HEK293 (cell line): Measurements from ENCODE around the gene ISYNA1.

ENCODE experiments used
- AEBP2 ChIP-seq: fragments of 450-650 bp; formaldehyde crosslinking; IDR thresholded peaks from 2 replicates; pipeline ENCODE4 v1.5.1; 2016; ENCODE audit warnings: missing biosample characterization, missing genetic modification characterization, borderline replicate concordance
- ATF2 ChIP-seq: fragments of 450-650 bp; formaldehyde crosslinking; IDR thresholded peaks from 2 replicates; pipeline ENCODE4 v1.5.1; 2016; ENCODE audit warnings: missing biosample characterization, missing genetic modification characterization, low read depth
- BCL11B ChIP-seq: fragments of 450-650 bp; formaldehyde crosslinking; IDR thresholded peaks from 2 replicates; pipeline ENCODE4 v1.5.1; 2016; ENCODE audit warnings: low read depth, missing biosample characterization, missing genetic modification characterization
- GLIS2 ChIP-seq: fragments of 450-650 bp; formaldehyde crosslinking; IDR thresholded peaks from 2 replicates; pipeline ENCODE4 v1.5.1; 2016; ENCODE audit warnings: missing biosample characterization, missing genetic modification characterization
- HOXC10 ChIP-seq: sonication (generic); formaldehyde crosslinking; IDR thresholded peaks from 2 replicates; pipeline ENCODE4 v1.8.1; 2023; ENCODE audit warnings: mild to moderate bottlenecking, missing genetic modification reagents
- YY1 ChIP-seq: fragments of 450-650 bp; formaldehyde crosslinking; IDR thresholded peaks from 2 replicates; pipeline ENCODE4 v1.5.1; 2018; ENCODE audit warnings: missing biosample characterization, missing genetic modification characterization
- ZBTB21 ChIP-seq: fragments of 450-650 bp; formaldehyde crosslinking; IDR thresholded peaks from 2 replicates; pipeline ENCODE4 v1.5.1; 2017; ENCODE audit warnings: missing biosample characterization, missing genetic modification characterization
- ZBTB26 ChIP-seq: fragments of 450-650 bp; formaldehyde crosslinking; optimal IDR thresholded peaks from 2 replicates; pipeline ENCODE3; 2016; ENCODE audit warnings: missing biosample characterization, mild to moderate bottlenecking, missing genetic modification characterization
- ZBTB44 ChIP-seq: fragments of 450-650 bp; IDR thresholded peaks from 2 replicates; pipeline ENCODE4 v1.5.1; 2018; ENCODE audit warnings: missing biosample characterization, mild to moderate bottlenecking, missing genetic modification characterization
- ZIC2 ChIP-seq: fragments of 450-650 bp; formaldehyde crosslinking; IDR thresholded peaks from 2 replicates; pipeline ENCODE4 v1.5.1; 2016; ENCODE audit warnings: missing biosample characterization, missing genetic modification characterization
- ZNF10 ChIP-seq: fragments of 450-650 bp; formaldehyde crosslinking; IDR thresholded peaks from 2 replicates; pipeline ENCODE4 v1.5.1; 2017; ENCODE audit warnings: missing biosample characterization, missing genetic modification characterization
- ZNF121 ChIP-seq: fragments of 450-650 bp; formaldehyde crosslinking; IDR thresholded peaks from 2 replicates; pipeline ENCODE4 v1.5.1; 2016; ENCODE audit warnings: missing biosample characterization, missing genetic modification characterization
- ZNF140 ChIP-seq: fragments of 450-650 bp; formaldehyde crosslinking; IDR thresholded peaks from 2 replicates; pipeline ENCODE4 v1.5.1; 2016; ENCODE audit warnings: missing biosample characterization, missing genetic modification characterization
- ZNF155 ChIP-seq: fragments of 450-650 bp; formaldehyde crosslinking; IDR thresholded peaks from 2 replicates; pipeline ENCODE4 v1.5.1; 2016; ENCODE audit warnings: missing biosample characterization, missing genetic modification characterization
- ZNF157 ChIP-seq: fragments of 450-650 bp; formaldehyde crosslinking; IDR thresholded peaks from 2 replicates; pipeline ENCODE4 v1.5.1; 2016; ENCODE audit warnings: missing biosample characterization, missing genetic modification characterization
- ZNF223 ChIP-seq: fragments of 450-650 bp; formaldehyde crosslinking; IDR thresholded peaks from 2 replicates; pipeline ENCODE4 v1.5.1; 2016; ENCODE audit warnings: missing biosample characterization, missing genetic modification characterization
- ZNF23 ChIP-seq: fragments of 450-650 bp; formaldehyde crosslinking; IDR thresholded peaks from 2 replicates; pipeline ENCODE4 v1.5.1; 2016; ENCODE audit warnings: missing biosample characterization, missing genetic modification characterization, borderline replicate concordance
- ZNF302 ChIP-seq: fragments of 450-650 bp; formaldehyde crosslinking; IDR thresholded peaks from 2 replicates; pipeline ENCODE4 v1.5.1; 2016; ENCODE audit warnings: missing biosample characterization, missing genetic modification characterization, low read depth
- ZNF404 ChIP-seq: fragments of 450-650 bp; formaldehyde crosslinking; IDR thresholded peaks from 2 replicates; pipeline ENCODE4 v1.5.1; 2017; ENCODE audit warnings: missing biosample characterization, missing genetic modification characterization
- ZNF426 ChIP-seq: fragments of 450-650 bp; formaldehyde crosslinking; IDR thresholded peaks from 2 replicates; pipeline ENCODE4 v1.5.1; 2017; ENCODE audit warnings: missing biosample characterization, missing genetic modification characterization, mild to moderate bottlenecking, inconsistent platforms, moderate library complexity
- ZNF501 ChIP-seq: fragments of 450-650 bp; formaldehyde crosslinking; IDR thresholded peaks from 2 replicates; pipeline ENCODE4 v1.5.1; 2016; ENCODE audit warnings: missing biosample characterization, missing genetic modification characterization
- ZNF521 ChIP-seq: fragments of 450-650 bp; formaldehyde crosslinking; IDR thresholded peaks from 2 replicates; pipeline ENCODE4 v1.5.1; 2017; ENCODE audit warnings: missing biosample characterization, mild to moderate bottlenecking, missing genetic modification characterization
- ZNF585B ChIP-seq: fragments of 450-650 bp; formaldehyde crosslinking; IDR thresholded peaks from 2 replicates; pipeline ENCODE4 v1.5.1; 2016; ENCODE audit warnings: missing biosample characterization, missing genetic modification characterization
- ZNF596 ChIP-seq: fragments of 450-650 bp; IDR thresholded peaks from 2 replicates; pipeline ENCODE4 v1.5.0; 2018; ENCODE audit warnings: missing biosample characterization, mild to moderate bottlenecking, missing genetic modification characterization, moderate library complexity
- ZNF624 ChIP-seq: fragments of 450-650 bp; formaldehyde crosslinking; IDR thresholded peaks from 2 replicates; pipeline ENCODE4 v1.5.1; 2017; ENCODE audit warnings: missing biosample characterization, missing genetic modification characterization
- ZNF639 ChIP-seq: fragments of 450-650 bp; formaldehyde crosslinking; IDR thresholded peaks from 2 replicates; pipeline ENCODE4 v1.5.1; 2016; ENCODE audit warnings: missing biosample characterization, missing genetic modification characterization
- ZNF664 ChIP-seq: fragments of 450-650 bp; formaldehyde crosslinking; IDR thresholded peaks from 2 replicates; pipeline ENCODE4 v1.5.1; 2016; ENCODE audit warnings: missing biosample characterization, missing genetic modification characterization
- ZNF701 ChIP-seq: fragments of 450-650 bp; formaldehyde crosslinking; IDR thresholded peaks from 2 replicates; pipeline ENCODE4 v1.5.1; 2016; ENCODE audit warnings: missing biosample characterization, missing genetic modification characterization
- ZNF704 ChIP-seq: fragments of 450-650 bp; formaldehyde crosslinking; IDR thresholded peaks from 2 replicates; pipeline ENCODE4 v1.5.1; 2016; ENCODE audit warnings: missing biosample characterization, missing genetic modification characterization
- ZSCAN5A ChIP-seq: fragments of 450-650 bp; formaldehyde crosslinking; IDR thresholded peaks from 2 replicates; pipeline ENCODE4 v1.5.1; 2016; ENCODE audit warnings: missing biosample characterization, missing genetic modification characterization

Gene ISYNA1

GRCh38 chr19:18433735-18434398 is 4.1 kb downstream of the ISYNA1 start (continued):
- no peak for TF ChIP-seq ZSCAN5A (tag by site-specific recombination)
- TF ChIP-seq ZBTB26 (tag by site-specific recombination), result peak; percentile 6
- no peak for TF ChIP-seq ZNF704 (tag by site-specific recombination)
- no peak for TF ChIP-seq ZNF639
- TF ChIP-seq ZNF155 (tag by site-specific recombination), result no peak
- no peak for TF ChIP-seq ZNF157 (tag by site-specific recombination)
- TF ChIP-seq ZNF121 (tag by site-specific recombination), result no peak
- TF ChIP-seq GLIS2 (tag by site-specific recombination), result peak; percentile 53; the same call in 1 of the 2 replicates
- TF ChIP-seq ZNF501 (tag by site-specific recombination), result no peak
- TF ChIP-seq ZNF223, result no peak
- TF ChIP-seq HOXC10 (CRISPR knock-in tag), result no peak
- no peak for TF ChIP-seq ZNF624 (tag by site-specific recombination)
- TF ChIP-seq YY1, result 0 out of 2 replicates have a peak, but pooled peaks have one; percentile 13
- no peak for TF ChIP-seq ZNF701 (tag by site-specific recombination)
- no peak for TF ChIP-seq ZNF585B
- TF ChIP-seq ZNF140, result no peak
- TF ChIP-seq ZNF404 (tag by site-specific recombination), result no peak
- TF ChIP-seq ZBTB21 (tag by site-specific recombination), result no peak
- TF ChIP-seq ATF2 (tag by site-specific recombination), result no peak
- no peak for TF ChIP-seq AEBP2 (tag by site-specific recombination)
- TF ChIP-seq ZNF426 (tag by site-specific recombination), result no peak
- TF ChIP-seq ZNF664, result no peak
- TF ChIP-seq ZNF302, result no peak
- TF ChIP-seq ZBTB44, result no peak
- no peak for TF ChIP-seq ZNF23
- no peak for TF ChIP-seq ZNF10 (tag by site-specific recombination)
- TF ChIP-seq ZIC2 (tag by site-specific recombination), result peak; percentile 81
- TF ChIP-seq BCL11B (tag by site-specific recombination), result peak; percentile 70; the same call in 1 of the 2 replicates
- no peak for TF ChIP-seq ZNF596 (tag by site-specific recombination)
- no peak for TF ChIP-seq ZNF521
